ENCODE measurements around the gene NAA80. TPM values are rescaled to one million over a fixed set of nuclear protein-coding genes. Genes with fewer than 3 reads are reported as not detected.

The NAA80 gene
- total and polyA plus RNA-seq, 2 donors (not counting 3 experiments of a cell fraction or from before 2014, with no cell fraction given), result 9.0 to 13.1 TPM

- ChIA-PET POLR2A (interaction anchor here (0.7 kb wide), 1 partner anchor 18 kb away, joined by 3 read pairs; the partner anchor contains the start of genes HYAL3 and NAA80), CTCF (interaction anchor here (0.8 to 1.7 kb wide), 3 partner anchors 11 to 18 kb away, joined by 3 to 6 read pairs (median 4); partner anchors contain the start of genes HYAL1, HYAL3 and NAA80)
- no peaks in the 10 kb centered on the region for H3K27me3 ChIP-seq (ENCODE audit: control insufficient read depth in 2 of 2, insufficient read depth in 2 of 2, low read length in 2 of 2)
- dilution Hi-C loops (cut with MboI; ENCODE audit: extremely low pct_ligation_motif_present, low sequenced_read_pairs) (no loop called here), intact Hi-C loops (cut with micrococcal nuclease) (no loop called here)
- H3K27ac ChIP-seq (ENCODE audit: insufficient read depth, low read depth, low read length), result peak overlapping the region; percentile 1
- H3K4me2 ChIP-seq (ENCODE audit: insufficient read depth, low read length), result no peak overlapping the region
- H3K79me2 ChIP-seq (ENCODE audit: control insufficient read depth, insufficient read depth, low read length), result peaks cover 52% of the 10 kb centered on the region
- DNase-seq (ENCODE audit: low read depth, low spot score) (no peak), FAIRE-seq (peak; percentile 59)
- H3K9ac ChIP-seq (replicated peaks; ENCODE audit: extremely low read depth, insufficient read depth, low read length), result no peak overlapping the region
- peaks cover 45% of the 10 kb centered on the region for H3K4me1 ChIP-seq (ENCODE audit: control insufficient read depth, extremely low read depth, insufficient read depth, low read length)
- no peak overlapping the region for H2AFZ ChIP-seq (ENCODE audit: low read depth, low read length)
- no peaks in the 10 kb centered on the region for H4K20me1 ChIP-seq (replicated peaks; ENCODE audit: control insufficient read depth, extremely low read depth, insufficient read depth, low read length)
- TF ChIP-seq POLR2AphosphoS5 (IDR thresholded peaks at IDR 0.05; ENCODE audit: insufficient read depth, low read depth, low read length), result peak; percentile 6
- no peak for TF ChIP-seq MAX (IDR thresholded peaks at IDR 0.05; ENCODE audit: insufficient read depth, insufficient read length)
- H3K36me3 ChIP-seq (ENCODE audit: control insufficient read depth in 2 of 2, extremely low read depth in 1 of 2, insufficient read depth in 2 of 2, low read length in 2 of 2), result peaks cover 17 to 47% of the 10 kb centered on the region in 2 experiments
- no TSS peak for BruUV-seq (replicated peaks)
- H3K9me3 ChIP-seq (replicated peaks; ENCODE audit: control insufficient read depth, insufficient read depth, low read length), result no peaks in the 10 kb centered on the region
- H3K4me3 ChIP-seq (replicated peaks in 1 of 3; ENCODE audit: insufficient read depth in 1 of 3, low read depth in 1 of 3, low read length in 3 of 3), result no peak overlapping the region
- no peaks in the 10 kb centered on the region for H3K9me1 ChIP-seq (replicated peaks; ENCODE audit: control insufficient read depth, extremely low read depth, insufficient read depth, low read length)
These were observed 18.1 kb upstream of the NAA80 start for GRCh38 chr3:50317300-50317699.

- Histone ChIP-seq H3K9ac (replicated peaks; ENCODE audit: extremely low read depth, insufficient read depth, low read length) (no peak overlapping the region), H3K9me3 (replicated peaks; ENCODE audit: control insufficient read depth, insufficient read depth, low read length) (no peaks in the 10 kb centered on the region), H2AFZ (ENCODE audit: low read depth, low read length) (no peak overlapping the region), H3K9me1 (replicated peaks; ENCODE audit: control insufficient read depth, extremely low read depth, insufficient read depth, low read length) (no peaks in the 10 kb centered on the region), H3K36me3 (ENCODE audit: control insufficient read depth in 2 of 2, extremely low read depth in 1 of 2, insufficient read depth in 2 of 2, low read length in 2 of 2) (peaks cover 17 to 47% of the 10 kb centered on the region in 2 experiments), H4K20me1 (replicated peaks; ENCODE audit: control insufficient read depth, extremely low read depth, insufficient read depth, low read length) (no peaks in the 10 kb centered on the region), H3K27ac (ENCODE audit: insufficient read depth, low read depth, low read length) (no peak overlapping the region), H3K27me3 (ENCODE audit: control insufficient read depth in 2 of 2, insufficient read depth in 2 of 2, low read length in 2 of 2) (no peaks in the 10 kb centered on the region), H3K4me1 (ENCODE audit: control insufficient read depth, extremely low read depth, insufficient read depth, low read length) (peaks cover 45% of the 10 kb centered on the region), H3K4me3 (replicated peaks in 1 of 3; ENCODE audit: insufficient read depth in 1 of 3, low read depth in 1 of 3, low read length in 3 of 3) (no peak overlapping the region), H3K4me2 (ENCODE audit: insufficient read depth, low read length) (no peak overlapping the region), H3K79me2 (ENCODE audit: control insufficient read depth, insufficient read depth, low read length) (peaks cover 49% of the 10 kb centered on the region)
- TF ChIP-seq POLR2A (IDR thresholded peaks at IDR 0.05; ENCODE audit: low read depth, low read length), result no peak
- peak; percentile 33 for TF ChIP-seq FOS (IDR thresholded peaks at IDR 0.05; ENCODE audit: borderline replicate concordance, insufficient read depth, low read length)
- intact Hi-C loops (cut with micrococcal nuclease) (no loop called here), dilution Hi-C loops (cut with MboI; ENCODE audit: extremely low pct_ligation_motif_present, low sequenced_read_pairs) (no loop called here)
- DNase-seq (ENCODE audit: low read depth, low spot score) (peak; percentile 41), FAIRE-seq (peak; percentile 94)
- CTCF ChIA-PET, result interaction anchor here (0.8 to 1.6 kb wide), 2 partner anchors 11 to 17 kb away, joined by 4 to 6 read pairs; partner anchors contain the start of genes HYAL3 and NAA80
- BruUV-seq (replicated peaks), result no TSS peak
- POLR2A ChIA-PET, result interaction anchor here (0.7 kb wide), 1 partner anchor 17 kb away, joined by 3 read pairs; the partner anchor contains the start of genes HYAL3 and NAA80
These were observed 17.5 kb upstream of the NAA80 start for GRCh38 chr3:50316657-50317242.

Data from endothelial cell of umbilical vein (primary cell).